GM19035 (cell line): ENCODE data around the gene CCDC120.
A peak's percentile ranks its signal among the peaks of the same experiment; 100 is the strongest.

Experiments
- ATAC-seq: cut with Tn5 transposase; IDR thresholded peaks from one replicate; pipeline ENCODE4 v1.9.1; 2021; ENCODE audit not compliant: unreplicated experiment

Gene CCDC120

DNA sequence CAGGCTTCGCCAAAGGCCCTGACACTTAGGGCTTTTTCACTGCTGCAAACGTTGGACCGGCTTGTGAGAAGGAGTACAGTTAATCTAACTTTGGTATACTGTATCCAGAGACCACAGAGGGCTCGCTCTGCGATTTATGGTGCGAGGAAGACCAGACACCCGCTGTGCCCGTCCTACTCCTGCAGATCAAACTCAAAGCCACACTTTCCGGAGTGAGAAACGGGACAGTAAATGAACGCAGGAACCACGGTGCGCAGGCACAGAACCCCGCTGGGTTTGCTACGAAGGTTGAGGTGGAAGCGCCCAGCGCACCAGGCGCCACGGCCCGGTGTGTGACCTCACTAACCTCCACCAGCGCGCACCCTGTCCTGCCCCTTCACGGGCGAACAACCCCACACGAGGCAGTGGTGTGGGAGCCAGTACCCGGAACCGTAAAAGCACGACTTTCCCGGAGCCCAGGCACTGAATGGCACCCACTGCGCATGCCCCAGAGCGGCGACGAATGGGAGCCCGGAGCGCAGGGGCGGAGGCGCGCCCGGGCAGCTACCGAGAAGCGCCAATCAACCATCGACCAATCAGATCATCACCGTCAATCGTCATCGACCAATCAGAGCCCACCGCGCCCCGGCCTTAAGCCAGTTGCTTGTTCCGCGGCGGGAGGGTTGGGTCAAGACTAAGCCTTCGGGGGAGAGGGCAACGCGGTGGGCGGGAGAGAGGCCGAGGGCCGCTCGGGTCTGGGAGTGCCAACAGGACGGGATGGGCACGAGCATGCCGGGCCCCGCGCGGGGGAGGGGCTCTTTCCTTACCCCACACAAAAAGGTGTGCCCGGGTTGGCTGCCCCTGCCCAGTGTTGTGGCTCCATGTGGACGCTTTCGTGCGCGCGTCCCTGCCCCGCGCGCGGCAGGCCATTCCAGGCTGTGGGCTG, 42.2 kb downstream of the CCDC120 start:
- ATAC-seq = peak; percentile 94

DNA sequence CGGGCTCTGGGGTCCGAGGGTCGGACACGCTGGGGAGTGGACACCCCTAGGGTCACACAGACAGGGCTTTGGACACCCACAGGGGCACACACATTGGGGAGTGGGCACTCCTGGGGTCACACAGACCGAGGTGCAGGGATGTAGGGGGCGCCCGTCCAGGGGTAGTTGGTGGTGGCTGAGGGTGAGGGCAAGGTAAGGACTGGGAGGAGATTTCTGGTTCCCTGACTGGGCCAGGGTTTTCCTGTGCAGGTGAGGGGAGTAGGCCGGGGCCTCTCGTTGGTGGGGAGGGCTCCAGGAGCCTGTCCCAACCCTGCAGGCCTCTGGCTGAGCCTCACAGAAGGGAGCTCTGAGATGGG, 42.8 kb downstream of the CCDC120 start:
- ATAC-seq = peak; percentile 11

DNA sequence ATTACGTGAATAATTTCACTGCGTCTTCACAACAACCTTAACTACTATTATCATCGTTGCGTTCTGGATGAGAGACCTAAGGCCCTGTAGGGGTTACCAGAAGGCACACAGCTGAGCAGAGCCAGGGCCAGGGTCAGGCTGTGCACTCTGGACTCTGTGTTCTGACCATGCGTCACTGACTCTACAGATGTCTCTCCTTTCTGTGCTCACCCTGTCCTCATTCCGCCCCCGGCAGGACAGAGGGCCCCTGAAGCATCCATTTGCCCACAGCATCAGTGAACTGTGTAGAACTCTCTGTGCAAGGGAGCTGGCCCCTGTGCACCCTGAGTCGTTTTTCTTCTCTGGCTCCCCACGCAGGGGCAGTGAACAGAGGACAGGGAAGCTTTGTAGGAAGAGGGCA, 43.4 kb downstream of the CCDC120 start:
- ATAC-seq = no peak

DNA sequence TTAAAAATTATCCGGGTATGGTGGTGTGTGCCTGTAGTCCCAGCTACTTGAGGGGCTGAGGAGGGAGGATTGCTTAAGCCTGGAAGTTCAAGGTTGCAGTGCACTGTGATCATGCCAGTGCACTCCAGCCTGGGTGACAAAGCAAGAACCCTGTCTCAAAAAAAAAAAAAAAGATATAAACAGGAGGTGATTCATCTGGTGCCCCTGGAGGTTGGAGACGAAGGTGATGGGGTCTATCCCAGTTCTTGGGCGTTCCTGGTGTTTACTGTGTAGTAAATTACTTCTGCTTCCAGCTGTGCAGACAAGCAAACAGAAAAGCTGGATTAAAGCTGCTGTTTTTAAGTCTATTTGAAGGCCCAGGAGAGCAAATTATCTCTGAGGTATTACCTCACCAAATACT, 44.8 kb downstream of the CCDC120 start:
- ATAC-seq = no peak

DNA sequence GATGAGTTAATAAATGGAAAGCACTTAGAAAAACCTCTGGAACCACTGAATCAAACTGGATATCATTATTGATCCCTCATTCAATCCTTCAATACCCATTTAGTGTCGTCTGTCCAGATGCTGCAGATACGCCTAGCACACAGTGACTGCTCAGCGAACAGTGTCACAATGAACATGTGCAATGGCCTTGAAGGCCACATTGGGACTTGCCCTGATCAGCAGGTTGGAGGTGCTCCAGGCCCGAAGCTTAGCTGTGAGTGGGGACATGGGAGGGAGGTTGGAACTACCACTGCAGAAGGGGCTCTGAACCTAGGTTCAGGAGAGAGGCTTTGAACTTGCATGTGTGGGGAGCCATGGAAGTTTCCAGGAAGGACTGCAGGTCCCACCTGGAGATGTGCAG, 47.5 kb downstream of the CCDC120 start:
- ATAC-seq = no peak

DNA sequence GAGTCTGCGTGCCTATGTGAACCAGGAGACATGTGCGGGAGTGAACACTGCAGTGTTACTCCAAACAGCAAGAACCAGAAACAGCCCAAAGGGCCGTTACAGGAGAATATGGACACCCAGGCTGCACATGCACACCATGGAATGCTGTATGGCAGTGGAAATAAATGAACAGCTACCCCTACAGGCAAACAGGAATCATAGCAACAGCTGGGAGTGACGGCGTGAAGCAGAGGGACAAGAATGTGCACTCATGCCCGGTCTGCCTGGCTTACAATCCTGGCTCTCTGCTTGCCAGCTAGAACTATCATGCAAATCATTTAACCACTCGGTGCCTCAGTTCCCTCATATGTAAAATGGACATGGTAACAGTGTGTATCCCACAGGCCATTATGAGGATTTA, 48.1 kb downstream of the CCDC120 start:
- no peak for ATAC-seq

DNA sequence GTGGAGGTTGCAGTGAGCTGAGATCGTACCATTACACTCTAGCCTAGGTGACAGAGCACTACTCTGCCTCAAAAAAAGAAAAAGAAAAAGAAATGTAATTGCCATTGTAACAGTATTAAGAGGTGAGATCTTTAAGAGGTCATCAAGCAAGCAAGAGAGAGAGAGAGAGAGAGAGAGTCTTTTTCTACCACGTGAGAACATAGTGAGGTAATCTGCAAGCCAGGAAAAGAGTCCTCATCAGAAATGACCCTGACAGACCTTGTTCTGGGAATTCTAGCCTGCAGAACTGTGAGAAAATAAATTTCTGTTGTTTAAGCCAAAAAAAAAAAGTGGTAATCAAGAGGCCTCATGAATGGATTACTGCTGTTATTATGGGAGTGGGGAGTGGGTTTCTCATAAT, 49.8 kb downstream of the CCDC120 start:
- ATAC-seq = no peak

DNA sequence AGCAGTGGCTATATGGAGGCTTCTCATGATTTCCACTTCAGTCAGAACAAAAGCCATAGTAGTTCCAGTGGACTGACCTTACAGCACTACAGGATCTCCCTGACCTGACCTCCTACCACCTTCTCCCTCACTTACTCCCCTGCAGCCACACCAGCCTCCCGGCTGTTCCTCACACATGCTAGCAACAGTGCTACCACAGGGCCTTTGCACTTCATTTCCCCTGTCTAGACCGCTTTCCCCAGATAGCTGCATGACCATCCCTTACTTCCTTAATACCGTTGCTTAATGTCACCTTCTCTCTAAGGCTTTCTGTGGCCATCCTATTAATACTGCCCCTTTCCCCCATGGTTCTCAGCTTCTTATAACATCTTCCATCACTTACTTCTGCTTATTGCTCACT, 51.6 kb downstream of the CCDC120 start:
- no peak for ATAC-seq

DNA sequence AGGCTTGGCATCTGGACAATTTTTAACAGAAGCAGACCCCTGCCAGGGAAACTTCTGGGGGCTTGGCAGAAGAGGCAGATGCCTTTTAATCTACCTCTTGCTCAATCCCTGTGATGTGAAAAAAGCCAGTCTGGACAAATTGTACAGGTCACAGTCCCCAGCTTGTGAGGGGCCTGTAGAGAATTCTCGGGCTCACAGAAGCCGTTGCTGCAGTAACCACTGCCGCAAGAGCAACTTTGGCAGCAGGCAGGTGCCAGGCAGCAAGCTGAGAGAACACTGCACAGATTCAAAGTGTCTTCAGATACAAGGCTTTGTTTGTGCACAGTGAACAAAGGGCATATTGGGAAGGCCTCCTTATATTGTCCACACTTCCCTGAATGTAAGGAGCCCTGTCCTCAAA, 53.0 kb downstream of the CCDC120 start:
- ATAC-seq = no peak

DNA sequence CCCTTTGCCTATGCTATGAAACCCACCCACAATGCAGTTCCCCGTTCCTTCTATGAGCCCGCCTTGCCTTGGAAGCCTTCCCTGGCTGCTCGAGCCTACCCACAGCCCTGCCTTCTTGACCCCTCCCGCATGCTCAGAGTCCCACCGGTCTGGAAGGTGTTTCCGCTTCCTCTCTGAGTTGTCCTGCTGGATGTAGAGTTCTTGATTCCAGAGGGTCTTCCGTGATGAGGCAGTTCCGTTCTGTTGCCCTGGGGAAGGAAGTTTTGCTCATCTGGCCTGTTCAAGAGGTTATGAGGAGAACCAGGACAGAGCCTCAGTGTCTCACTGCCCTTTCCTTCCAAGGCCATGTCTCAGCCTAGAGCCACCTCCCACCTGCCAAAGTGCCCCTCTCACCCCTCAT, 57.3 kb downstream of the CCDC120 start:
- ATAC-seq = no peak

DNA sequence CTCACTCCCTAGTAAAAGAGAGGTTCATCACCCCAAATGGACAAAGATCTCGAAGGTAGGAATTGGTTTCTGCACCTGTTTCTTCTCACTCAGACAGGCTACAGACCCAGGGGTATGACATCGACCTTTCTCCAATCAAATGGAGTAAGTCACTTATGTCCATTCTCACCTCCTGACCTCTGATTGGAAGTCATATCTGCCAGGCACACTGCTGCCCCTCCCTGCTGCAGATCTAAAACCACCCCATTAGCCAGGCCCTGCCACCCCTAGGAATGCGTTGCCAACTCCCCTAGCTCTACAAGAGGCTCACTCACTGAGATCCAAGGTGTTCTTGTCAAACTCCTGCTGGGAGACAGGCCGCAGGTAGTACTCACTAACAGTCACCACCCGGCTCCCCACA, 57.9 kb downstream of the CCDC120 start:
- no peak for ATAC-seq

DNA sequence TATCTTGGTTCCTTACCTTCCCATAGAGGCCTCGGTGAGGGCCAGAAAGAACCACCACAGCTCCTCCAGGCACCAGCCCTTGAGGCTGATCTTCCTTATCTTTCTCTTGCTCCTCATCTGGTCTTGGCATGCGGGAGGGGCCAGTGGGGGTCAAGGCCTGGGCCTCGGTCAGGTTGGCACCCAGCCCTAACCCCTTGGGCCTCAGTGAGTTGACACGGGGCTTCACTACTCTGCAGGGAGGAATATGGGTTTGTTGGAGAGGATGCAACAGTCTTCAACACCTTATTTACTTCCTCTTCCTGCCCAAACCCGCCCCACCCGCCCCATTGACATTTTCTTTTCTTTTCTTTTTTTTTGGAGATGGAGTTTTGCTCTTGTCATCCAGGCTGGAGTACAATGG, 58.8 kb downstream of the CCDC120 start:
- ATAC-seq = no peak
